Measurements from ENCODE around the gene CCNL2.

DNA sequence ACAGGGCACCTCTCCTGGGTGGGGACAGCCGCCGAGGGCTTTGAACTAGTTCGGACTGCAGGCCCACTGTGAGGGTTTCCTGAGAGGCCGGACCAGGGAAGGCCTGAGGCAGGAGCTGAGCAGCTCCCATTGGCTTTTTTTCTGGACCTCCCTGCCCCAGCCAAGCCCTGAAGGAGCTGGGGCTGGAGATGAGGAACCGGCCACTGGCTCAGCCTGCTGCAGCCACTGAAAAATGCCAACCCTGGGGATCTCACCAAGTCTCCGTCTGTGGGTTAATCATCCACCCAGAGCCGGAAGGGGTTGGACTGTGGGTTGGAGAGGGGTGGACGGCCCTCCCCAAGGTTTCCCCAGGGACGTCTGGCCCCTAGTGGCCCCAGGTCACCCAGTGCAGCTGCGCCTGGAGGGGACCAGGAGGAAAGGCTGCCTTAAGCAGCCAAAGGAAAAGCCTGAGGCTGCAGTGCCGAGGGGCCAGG, 38.8 kb upstream of the CCNL2 start:
- TF ChIP-seq, protein P1, sequence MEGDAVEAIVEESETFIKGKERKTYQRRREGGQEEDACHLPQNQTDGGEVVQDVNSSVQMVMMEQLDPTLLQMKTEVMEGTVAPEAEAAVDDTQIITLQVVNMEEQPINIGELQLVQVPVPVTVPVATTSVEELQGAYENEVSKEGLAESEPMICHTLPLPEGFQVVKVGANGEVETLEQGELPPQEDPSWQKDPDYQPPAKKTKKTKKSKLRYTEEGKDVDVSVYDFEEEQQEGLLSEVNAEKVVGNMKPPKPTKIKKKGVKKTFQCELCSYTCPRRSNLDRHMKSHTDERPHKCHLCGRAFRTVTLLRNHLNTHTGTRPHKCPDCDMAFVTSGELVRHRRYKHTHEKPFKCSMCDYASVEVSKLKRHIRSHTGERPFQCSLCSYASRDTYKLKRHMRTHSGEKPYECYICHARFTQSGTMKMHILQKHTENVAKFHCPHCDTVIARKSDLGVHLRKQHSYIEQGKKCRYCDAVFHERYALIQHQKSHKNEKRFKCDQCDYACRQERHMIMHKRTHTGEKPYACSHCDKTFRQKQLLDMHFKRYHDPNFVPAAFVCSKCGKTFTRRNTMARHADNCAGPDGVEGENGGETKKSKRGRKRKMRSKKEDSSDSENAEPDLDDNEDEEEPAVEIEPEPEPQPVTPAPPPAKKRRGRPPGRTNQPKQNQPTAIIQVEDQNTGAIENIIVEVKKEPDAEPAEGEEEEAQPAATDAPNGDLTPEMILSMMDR (IDR thresholded peaks at IDR 0.05): no peak
- no peak for TF ChIP-seq POLR2A (IDR thresholded peaks at IDR 0.05)
- no peak for TF ChIP-seq POLR2AphosphoS5 (IDR thresholded peaks at IDR 0.05; ENCODE audit: insufficient read depth in 1 of 2, low read depth in 1 of 2)

All from vagina (tissue), 2 donors.